ENCODE data around the gene HDGF.

GRCh38 chr1:156705918-156706656, 45.4 kb downstream of the HDGF start:
- TF ChIP-seq CTCF (IDR thresholded peaks at IDR 0.05; ENCODE audit: low read depth, low read length, poor library complexity, severe bottlenecking) (peak; percentile 100), EZH2phosphoT487 (IDR thresholded peaks at IDR 0.05; ENCODE audit: borderline replicate concordance, low read length) (peak; percentile 68; the same call in 1 of the 2 replicates)
